ENCODE data around the gene AAGAB. TPM values are rescaled to one million over a fixed set of nuclear protein-coding genes. Genes with fewer than 3 reads are reported as not detected.

The AAGAB gene
- total and polyA plus RNA-seq, 3 donors from 2014 or later = 36.4 to 40.4 (median 36.6) TPM

GRCh38 chr15:67193223-67193990 lies 61.1 kb downstream of the AAGAB start:
- Histone ChIP-seq H3K27me3 (no peaks in the 10 kb centered on the region), H3K36me3 (ENCODE audit: low read depth, missing control alignments) (no peaks in the 10 kb centered on the region), H3K9me3 (no peaks in the 10 kb centered on the region), H3K27ac (peak overlapping the region; percentile 29 to 84), H3K4me3 (no peak overlapping the region), H3K4me1 (peaks cover 33% of the 10 kb centered on the region)
- WGBS, 2 donors = 54 to 67% methylated on average over 12 of the region's 12 CpGs
- no peak for DNase-seq
- intact Hi-C loops (cut with DNase I; ENCODE audit: low total_unique reads) = no loop called here
- TF ChIP-seq CTCF (IDR thresholded peaks at IDR 0.05) (no peak), POLR2A (IDR thresholded peaks at IDR 0.05) (no peak)

DNA sequence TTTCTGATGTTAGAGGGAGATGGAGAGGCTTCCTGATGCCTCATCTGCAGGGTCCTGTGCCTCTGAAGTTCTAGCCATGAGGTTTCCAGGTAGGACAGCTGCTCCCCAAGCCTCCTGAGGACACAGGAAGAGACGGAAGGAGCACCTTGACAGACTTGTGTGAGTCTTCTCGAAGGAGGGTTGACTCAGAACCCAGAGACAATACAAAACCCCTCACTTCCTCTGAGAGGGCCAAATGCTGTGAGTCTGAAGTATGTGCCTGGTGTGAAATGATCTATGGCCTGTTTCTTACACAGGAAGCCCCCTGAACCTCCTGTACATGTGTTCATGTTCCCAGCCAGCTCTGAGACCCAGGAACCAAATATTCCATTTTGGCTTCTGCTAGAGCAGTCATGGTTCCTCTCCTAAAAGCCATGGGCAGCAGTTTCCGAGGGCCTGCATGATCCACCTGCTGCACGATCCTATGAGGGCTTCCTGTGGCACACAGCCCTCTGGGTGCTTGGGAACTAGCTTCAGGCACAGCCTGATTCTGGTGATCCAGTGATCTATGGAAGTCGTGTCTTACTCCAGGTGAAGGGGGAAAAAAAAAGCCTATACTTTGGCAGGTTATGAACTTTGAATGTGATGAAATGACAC lies 62.2 kb downstream of the AAGAB start:
- 92 to 93% methylated on average over 3 to 5 of the region's 5 CpGs for WGBS, 2 donors
- peaks cover 32% of the 10 kb centered on the region for H3K4me1 ChIP-seq

DNA sequence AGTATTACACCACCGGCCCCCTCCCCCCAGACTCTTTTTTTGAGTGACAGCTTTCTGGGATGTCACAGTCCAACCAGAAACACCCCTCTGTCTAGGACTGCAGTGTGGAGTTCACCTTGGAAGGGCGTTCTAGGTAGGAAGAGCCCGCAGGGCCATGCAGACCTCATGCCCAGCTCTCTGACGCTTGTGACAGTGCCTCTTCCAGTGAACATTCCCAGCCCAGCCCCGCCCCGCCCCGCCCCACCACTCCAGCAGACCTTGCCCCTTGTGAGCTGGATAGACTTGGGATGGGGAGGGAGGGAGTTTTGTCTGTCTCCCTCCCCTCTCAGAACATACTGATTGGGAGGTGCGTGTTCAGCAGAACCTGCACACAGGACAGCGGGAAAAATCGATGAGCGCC lies 63.6 kb downstream of the AAGAB start:
- no peaks in the 10 kb centered on the region for H3K9me3 ChIP-seq
- DNase-seq = no peak
- no peak overlapping the region for H3K4me3 ChIP-seq
- peaks cover 37% of the 10 kb centered on the region for H3K4me1 ChIP-seq
- H3K36me3 ChIP-seq (ENCODE audit: low read depth, missing control alignments) = no peaks in the 10 kb centered on the region
- peak overlapping the region; percentile 66 to 88 for H3K27ac ChIP-seq
- intact Hi-C loops (cut with DNase I; ENCODE audit: low total_unique reads) = no loop called here
- 93 to 98% methylated on average over 5 to 11 of the region's 11 CpGs for WGBS, 2 donors
- H3K27me3 ChIP-seq = no peaks in the 10 kb centered on the region
- no peak for TF ChIP-seq POLR2A (IDR thresholded peaks at IDR 0.05)
- TF ChIP-seq CTCF (IDR thresholded peaks at IDR 0.05) = no peak

More for the DNA sequence above, 62.2 kb downstream of the AAGAB start:
- no peak for DNase-seq
- Histone ChIP-seq H3K4me3 (no peak overlapping the region), H3K9me3 (no peaks in the 10 kb centered on the region), H3K27me3 (no peaks in the 10 kb centered on the region), H3K36me3 (ENCODE audit: low read depth, missing control alignments) (no peaks in the 10 kb centered on the region), H3K27ac (peak overlapping the region in 1 of 2 donors; percentile 84)
- intact Hi-C loops (cut with DNase I; ENCODE audit: low total_unique reads) = no loop called here
- TF ChIP-seq POLR2A (IDR thresholded peaks at IDR 0.05) (no peak), CTCF (IDR thresholded peaks at IDR 0.05) (no peak)

DNA sequence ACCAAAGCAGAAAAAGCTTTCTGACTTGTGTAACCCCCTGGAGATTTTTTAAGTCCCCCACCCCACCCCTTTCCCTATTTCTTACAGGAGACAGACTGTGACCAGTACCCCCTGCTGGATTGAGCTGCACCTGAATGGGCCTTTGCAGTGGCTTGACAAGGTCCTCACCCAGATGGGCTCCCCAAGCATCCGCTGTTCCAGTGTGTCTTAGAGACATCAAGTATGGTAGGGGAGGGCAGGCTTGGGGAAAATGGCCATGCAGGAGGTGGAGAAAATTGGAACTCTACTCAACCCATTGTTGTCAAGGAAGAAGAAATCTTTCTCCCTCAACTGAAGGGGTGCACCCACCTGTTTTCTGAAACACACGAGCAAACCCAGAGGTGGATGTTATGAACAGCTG lies 64.1 kb downstream of the AAGAB start:
- no peak for TF ChIP-seq CTCF (IDR thresholded peaks at IDR 0.05)
- intact Hi-C loops (cut with DNase I; ENCODE audit: low total_unique reads) = no loop called here
- WGBS, 2 donors = 97 to 100% methylated on average over 2 of the region's 2 CpGs
- Histone ChIP-seq H3K27ac (peak overlapping the region; percentile 66 to 88), H3K4me3 (no peak overlapping the region), H3K4me1 (peaks cover 42% of the 10 kb centered on the region), H3K27me3 (no peaks in the 10 kb centered on the region), H3K36me3 (ENCODE audit: low read depth, missing control alignments) (no peaks in the 10 kb centered on the region), H3K9me3 (no peaks in the 10 kb centered on the region)
- DNase-seq = no peak

Measured in testis (tissue), 3 donors.